HCT116 (cell line): ENCODE measurements around the gene ARMC8. TPM values are rescaled to one million over a fixed set of nuclear protein-coding genes. Genes with fewer than 3 reads are reported as not detected.

Experiments
- ATAC-seq: fragments of 200-7000 bp; cut with Tn5 transposase; 2 replicates; pipeline ENCODE4 v1.9.1; 2020; ENCODE audit warnings: mild to moderate bottlenecking, moderate library complexity
- BruUV-seq: library from RNA; stranded (reverse); fragments of 400-500 nt; replicated peaks from 2 replicates; lab custom pipeline; 2021; lab: Mats Ljungman, UMichigan
- CTCF ChIA-PET: fragments of 300-600 bp; sonication (Branson Sonifier 250); formaldehyde crosslinking; loops from one replicate; lab custom pipeline; 2021; ENCODE audit warnings: antibody characterized with exemption; lab: Charles Lee
- POLR2A ChIA-PET: fragments of 300-600, 350-600 bp; sonication (Branson Sonifier 250); formaldehyde crosslinking; loops from one replicate; lab custom pipeline; 2021; ENCODE audit warnings: antibody characterized with exemption; lab: Charles Lee
- RAD21 ChIA-PET, 2 experiments: fragments of 300-600 bp; sonication (Branson Sonifier 250); formaldehyde crosslinking; loops; one replicate each; lab custom pipeline; 2023; ENCODE audit warnings: low total read pairs in 2 of 2; ENCODE audit not compliant: uncharacterized antibody in 2 of 2, unreplicated experiment in 2 of 2, low non-redundant PET in 1 of 2; lab: Charles Lee
- DNase-seq: peaks from one replicate; pipeline ENCODE4 v3.0.0-alpha.2; 2010; ENCODE audit warnings: low read depth, low spot score
- H2AFZ ChIP-seq: fragments of 200-600 bp; shearing (Covaris generic), sonication (generic); 2 replicates; pipeline ENCODE4 v1.6.1; 2017; ENCODE audit warnings: low read depth, mixed run types, mixed read lengths, antibody characterized with exemption, low read length; ENCODE audit not compliant: poor library complexity, severe bottlenecking
- H3K27ac ChIP-seq: 2 replicates; pipeline ENCODE4 v1.5.1; 2012; ENCODE audit warnings: low read depth, low read length
- H3K27me3 ChIP-seq: fragments of 200-600 bp; sonication (generic); 2 replicates; pipeline ENCODE4 v1.6.1; 2016; ENCODE audit warnings: mixed run types, low read length, mixed read lengths; ENCODE audit not compliant: insufficient read depth
- H3K36me3 ChIP-seq, 2 experiments: fragments of 200-500 bp in 1 of 2; fragments of 200-600 bp in 1 of 2; sonication (Bioruptor generic) in 1 of 2; sonication (generic) in 1 of 2; 2 replicates each; pipeline versions ENCODE4 v1.5.1 to v1.6.1; 2014 to 2016; ENCODE audit warnings: low read length in 2 of 2, inconsistent platforms in 1 of 2, mixed read lengths in 1 of 2, mixed run types in 1 of 2; ENCODE audit not compliant: insufficient read depth in 2 of 2, control insufficient read depth in 1 of 2
- H3K4me1 ChIP-seq, 2 experiments: fragments of 200-600 bp in 1 of 2; sonication (generic) in 1 of 2; 2 replicates each; pipeline versions ENCODE4 v1.5.1 to v1.6.1; 2012 to 2017; ENCODE audit warnings: low read length in 2 of 2, inconsistent platforms in 1 of 2, mild to moderate bottlenecking in 1 of 2, mixed read lengths in 1 of 2, mixed run types in 1 of 2, moderate library complexity in 1 of 2; ENCODE audit not compliant: insufficient read depth in 2 of 2, control insufficient read depth in 1 of 2
- H3K4me2 ChIP-seq: fragments of 200-600 bp; sonication (generic); 2 replicates; pipeline ENCODE4 v1.6.1; 2017; ENCODE audit warnings: mixed run types, low read length, mixed read lengths
- H3K4me3 ChIP-seq, 2 experiments: fragments of 200-600 bp in 1 of 2; sonication (generic) in 1 of 2; replicated peaks in 1 of 2; 2 replicates each; pipeline ENCODE4 v1.5.1; 2011 to 2016; ENCODE audit warnings: low read length in 2 of 2, control low read depth in 1 of 2, low read depth in 1 of 2, mild to moderate bottlenecking in 1 of 2, mixed read lengths in 1 of 2, mixed run types in 1 of 2
- H3K79me2 ChIP-seq: fragments of 200-600 bp; sonication (generic); 2 replicates; pipeline ENCODE4 v1.6.1; 2017; ENCODE audit warnings: mild to moderate bottlenecking, mixed run types, low read length, moderate library complexity, mixed read lengths; ENCODE audit not compliant: insufficient read depth
- H3K9ac ChIP-seq: fragments of 200-600 bp; sonication (generic); 2 replicates; pipeline ENCODE4 v1.6.1; 2016; ENCODE audit warnings: low read length, mixed read lengths
- H3K9me2 ChIP-seq: fragments of 200-600 bp; sonication (generic), shearing (Covaris generic); 2 replicates; pipeline ENCODE4 v1.6.1; 2017; ENCODE audit warnings: mixed run types, mild to moderate bottlenecking, moderate library complexity; ENCODE audit not compliant: insufficient read depth
- H3K9me3 ChIP-seq, 2 experiments: fragments of 200-500 bp in 1 of 2; fragments of 200-600 bp in 1 of 2; sonication (Bioruptor generic) in 1 of 2; sonication (generic) in 1 of 2; 2 replicates each; pipeline ENCODE4 v1.6.1; 2014 to 2017; ENCODE audit warnings: low read length in 2 of 2, mixed read lengths in 2 of 2, inconsistent platforms in 1 of 2, low read depth in 1 of 2, mild to moderate bottlenecking in 1 of 2, mixed run types in 1 of 2, moderate library complexity in 1 of 2; ENCODE audit not compliant: control insufficient read depth in 1 of 2, insufficient read depth in 1 of 2
- H4K20me1 ChIP-seq: fragments of 200-600 bp; sonication (generic), shearing (Covaris generic); 2 replicates; pipeline ENCODE4 v1.6.1; 2017; ENCODE audit warnings: mixed run types, mild to moderate bottlenecking, moderate library complexity; ENCODE audit not compliant: insufficient read depth
- ATF3 ChIP-seq: IDR thresholded peaks from 2 replicates; pipeline ENCODE4 v1.6.1; 2012
- CBX3 ChIP-seq: IDR thresholded peaks from 2 replicates; pipeline ENCODE4 v1.6.1; 2012; ENCODE audit warnings: low read depth
- CEBPB ChIP-seq: IDR thresholded peaks from 2 replicates; pipeline ENCODE4 v1.6.1; 2012; ENCODE audit warnings: low read depth
- EGR1 ChIP-seq: IDR thresholded peaks from 2 replicates; pipeline ENCODE4 v1.6.1; 2012; ENCODE audit warnings: low read depth
- ELF1 ChIP-seq: IDR thresholded peaks from 2 replicates; pipeline ENCODE4 v1.6.1; 2012; ENCODE audit warnings: low read depth, borderline replicate concordance
- EZH2 ChIP-seq: fragments of 200-600 bp; sonication (generic); IDR thresholded peaks from 2 replicates; pipeline ENCODE4 v1.6.1; 2017; ENCODE audit warnings: antibody characterized with exemption, mixed run types
- FOSL1 ChIP-seq: IDR thresholded peaks from 2 replicates; pipeline ENCODE4 v1.6.1; 2012; ENCODE audit warnings: low read depth
- MAX ChIP-seq: IDR thresholded peaks from 2 replicates; pipeline ENCODE4 v1.6.1; 2012
- RAD21 ChIP-seq: IDR thresholded peaks from 2 replicates; pipeline ENCODE4 v1.6.1; 2012; ENCODE audit warnings: low read depth, mild to moderate bottlenecking
- SIN3A ChIP-seq: IDR thresholded peaks from 2 replicates; pipeline ENCODE4 v1.6.1; 2012; ENCODE audit warnings: low read depth
- SP1 ChIP-seq: IDR thresholded peaks from 2 replicates; pipeline ENCODE4 v1.6.1; 2012; ENCODE audit warnings: low read depth
- TCF7L2 ChIP-seq: IDR thresholded peaks from 2 replicates; pipeline ENCODE4 v1.7.0; 2011; ENCODE audit warnings: borderline replicate concordance, inconsistent platforms; ENCODE audit not compliant: insufficient read depth, insufficient read length; ENCODE audit errors: extremely low read depth
- ZNF274 ChIP-seq: fragments of 200-500 bp; sonication (Bioruptor generic); IDR thresholded peaks from 2 replicates; pipeline ENCODE4 v1.6.1; 2014; ENCODE audit warnings: mild to moderate bottlenecking, low read depth, low read length, inconsistent platforms
- intact Hi-C: fragments of 100-400 bp; cut with micrococcal nuclease; formaldehyde crosslinking; loops from 2 replicates; pipeline ENCODE4 v1.10.0; 2022
- total RNA-seq: library from RNA; stranded (reverse); gene quantifications from one replicate; pipeline ENCODE4 v1.2.1, GENCODE V29; 2021; ENCODE audit not compliant: unreplicated experiment
- TF ChIP-seq, protein P1 (sequence below): IDR thresholded peaks from 2 replicates; pipeline ENCODE4 v1.6.1; 2012; ENCODE audit warnings: low read depth

Gene ARMC8
- total RNA-seq, 1 experiment from 2014 or later = 36.2 TPM

DNA sequence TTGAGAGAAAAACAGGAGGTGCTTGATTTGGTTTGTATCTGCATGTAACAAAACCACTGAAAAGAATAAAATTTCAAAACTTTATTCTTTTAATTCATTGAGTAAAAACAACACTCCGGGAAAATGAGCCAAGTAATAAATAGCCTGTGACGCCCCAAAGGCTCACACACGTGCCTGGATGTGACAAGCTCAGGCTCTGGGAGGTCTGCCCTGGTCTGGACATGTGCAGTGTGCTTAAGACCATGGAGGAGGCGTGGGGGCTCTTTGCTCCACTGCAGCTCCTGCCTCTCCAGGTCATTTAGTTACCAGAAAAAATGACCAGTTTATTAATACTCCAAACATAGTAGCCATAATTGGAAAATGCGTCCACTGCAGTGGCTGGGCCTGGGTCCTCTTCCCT lies 151.1 kb downstream of the ARMC8 start:
- no peaks in the 10 kb centered on the region for H3K36me3 ChIP-seq
- H4K20me1 ChIP-seq = no peaks in the 10 kb centered on the region
- no peak overlapping the region for H3K4me3 ChIP-seq
- H2AFZ ChIP-seq = no peak overlapping the region
- no peaks in the 10 kb centered on the region for H3K79me2 ChIP-seq
- CTCF ChIA-PET = no interaction called here
- no peak overlapping the region for H3K27ac ChIP-seq
- intact Hi-C loops = no loop called here
- no TSS peak for BruUV-seq
- no peak for DNase-seq
- no peak for ATAC-seq
- no peaks in the 10 kb centered on the region for H3K27me3 ChIP-seq
- H3K9ac ChIP-seq = no peak overlapping the region
- no peaks in the 10 kb centered on the region for H3K9me3 ChIP-seq
- POLR2A ChIA-PET = no interaction called here
- peaks cover 3 to 13% of the 10 kb centered on the region in 2 experiments; a peak in 3 of 4 replicates for H3K4me1 ChIP-seq
- H3K9me2 ChIP-seq = no peaks in the 10 kb centered on the region
- H3K4me2 ChIP-seq = no peak overlapping the region
- RAD21 ChIA-PET = no interaction called here
- TF ChIP-seq SP1 (no peak), FOSL1 (no peak), ZNF274 (no peak), MAX (no peak), CEBPB (no peak), CBX3 (no peak)
- TF ChIP-seq, protein P1, sequence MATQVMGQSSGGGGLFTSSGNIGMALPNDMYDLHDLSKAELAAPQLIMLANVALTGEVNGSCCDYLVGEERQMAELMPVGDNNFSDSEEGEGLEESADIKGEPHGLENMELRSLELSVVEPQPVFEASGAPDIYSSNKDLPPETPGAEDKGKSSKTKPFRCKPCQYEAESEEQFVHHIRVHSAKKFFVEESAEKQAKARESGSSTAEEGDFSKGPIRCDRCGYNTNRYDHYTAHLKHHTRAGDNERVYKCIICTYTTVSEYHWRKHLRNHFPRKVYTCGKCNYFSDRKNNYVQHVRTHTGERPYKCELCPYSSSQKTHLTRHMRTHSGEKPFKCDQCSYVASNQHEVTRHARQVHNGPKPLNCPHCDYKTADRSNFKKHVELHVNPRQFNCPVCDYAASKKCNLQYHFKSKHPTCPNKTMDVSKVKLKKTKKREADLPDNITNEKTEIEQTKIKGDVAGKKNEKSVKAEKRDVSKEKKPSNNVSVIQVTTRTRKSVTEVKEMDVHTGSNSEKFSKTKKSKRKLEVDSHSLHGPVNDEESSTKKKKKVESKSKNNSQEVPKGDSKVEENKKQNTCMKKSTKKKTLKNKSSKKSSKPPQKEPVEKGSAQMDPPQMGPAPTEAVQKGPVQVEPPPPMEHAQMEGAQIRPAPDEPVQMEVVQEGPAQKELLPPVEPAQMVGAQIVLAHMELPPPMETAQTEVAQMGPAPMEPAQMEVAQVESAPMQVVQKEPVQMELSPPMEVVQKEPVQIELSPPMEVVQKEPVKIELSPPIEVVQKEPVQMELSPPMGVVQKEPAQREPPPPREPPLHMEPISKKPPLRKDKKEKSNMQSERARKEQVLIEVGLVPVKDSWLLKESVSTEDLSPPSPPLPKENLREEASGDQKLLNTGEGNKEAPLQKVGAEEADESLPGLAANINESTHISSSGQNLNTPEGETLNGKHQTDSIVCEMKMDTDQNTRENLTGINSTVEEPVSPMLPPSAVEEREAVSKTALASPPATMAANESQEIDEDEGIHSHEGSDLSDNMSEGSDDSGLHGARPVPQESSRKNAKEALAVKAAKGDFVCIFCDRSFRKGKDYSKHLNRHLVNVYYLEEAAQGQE = no peak

- RAD21 ChIA-PET = no interaction called here
- no TSS peak for BruUV-seq
- TF ChIP-seq EGR1 = no peak
- no peak for TF ChIP-seq SP1
- TF ChIP-seq ELF1 = no peak
- TF ChIP-seq ZNF274 = no peak
- TF ChIP-seq ATF3 = no peak
- no peak for TF ChIP-seq CBX3
- TF ChIP-seq SIN3A = no peak
- TF ChIP-seq TCF7L2 = no peak
- no peak for TF ChIP-seq EZH2
- no peak for TF ChIP-seq RAD21
- TF ChIP-seq, protein P1 = no peak
- no peak for TF ChIP-seq FOSL1
Observed at GRCh38 chr3:138338811-138339210, 151.7 kb downstream of the ARMC8 start.

More at GRCh38 chr3:138338811-138339210, 151.7 kb downstream of the ARMC8 start:
- Histone ChIP-seq H4K20me1 (no peaks in the 10 kb centered on the region), H2AFZ (no peak overlapping the region), H3K9me2 (no peaks in the 10 kb centered on the region), H3K4me1 (peaks cover 3 to 13% of the 10 kb centered on the region in 2 experiments; a peak in 3 of 4 replicates), H3K4me3 (no peak overlapping the region), H3K9me3 (no peaks in the 10 kb centered on the region), H3K4me2 (no peak overlapping the region), H3K27ac (no peak overlapping the region), H3K9ac (no peak overlapping the region), H3K36me3 (no peaks in the 10 kb centered on the region), H3K27me3 (no peaks in the 10 kb centered on the region), H3K79me2 (no peaks in the 10 kb centered on the region)
- ChIA-PET POLR2A (no interaction called here), CTCF (no interaction called here)
- ATAC-seq (no peak), DNase-seq (no peak)
- intact Hi-C loops = no loop called here
